IMR-90 (cell line): ENCODE measurements around the gene MBOAT1.

ENCODE experiments used
- CTCF ChIP-seq: conservative IDR thresholded peaks from 2 replicates; pipeline ENCODE4 v1.5.1; 2012; ENCODE audit warnings: mild to moderate bottlenecking, low read depth, low read length, improper control_type of control experiment
- ELK1 ChIP-seq: fragments of 150-350 bp; IDR thresholded peaks from 2 replicates; pipeline ENCODE4 v1.6.1; 2016; ENCODE audit warnings: low read depth, mild to moderate bottlenecking, low read length, moderate library complexity, borderline replicate concordance
- NFE2L2 ChIP-seq: fragments of 150-350 bp; IDR thresholded peaks from 2 replicates; pipeline ENCODE4 v1.6.1; 2016; ENCODE audit warnings: low read depth, mild to moderate bottlenecking, low read length
- POLR2A ChIP-seq: IDR thresholded peaks from 2 replicates; pipeline ENCODE4 v1.6.1; 2012; ENCODE audit warnings: mild to moderate bottlenecking, low read depth, low read length
- RAD21 ChIP-seq: IDR thresholded peaks from 2 replicates; pipeline ENCODE4 v1.6.1; 2012; ENCODE audit warnings: low read length, improper control_type of control experiment
- SMC3 ChIP-seq: fragments of 150-350 bp; IDR thresholded peaks from 2 replicates; pipeline ENCODE4 v1.6.1; 2016; ENCODE audit warnings: low read depth, mild to moderate bottlenecking, antibody characterized with exemption, low read length, moderate library complexity
- USF2 ChIP-seq: fragments of 150-350 bp; IDR thresholded peaks from 2 replicates; pipeline ENCODE4 v1.6.1; 2017; ENCODE audit warnings: mild to moderate bottlenecking, antibody characterized with exemption, low read length, low read depth

DNA sequence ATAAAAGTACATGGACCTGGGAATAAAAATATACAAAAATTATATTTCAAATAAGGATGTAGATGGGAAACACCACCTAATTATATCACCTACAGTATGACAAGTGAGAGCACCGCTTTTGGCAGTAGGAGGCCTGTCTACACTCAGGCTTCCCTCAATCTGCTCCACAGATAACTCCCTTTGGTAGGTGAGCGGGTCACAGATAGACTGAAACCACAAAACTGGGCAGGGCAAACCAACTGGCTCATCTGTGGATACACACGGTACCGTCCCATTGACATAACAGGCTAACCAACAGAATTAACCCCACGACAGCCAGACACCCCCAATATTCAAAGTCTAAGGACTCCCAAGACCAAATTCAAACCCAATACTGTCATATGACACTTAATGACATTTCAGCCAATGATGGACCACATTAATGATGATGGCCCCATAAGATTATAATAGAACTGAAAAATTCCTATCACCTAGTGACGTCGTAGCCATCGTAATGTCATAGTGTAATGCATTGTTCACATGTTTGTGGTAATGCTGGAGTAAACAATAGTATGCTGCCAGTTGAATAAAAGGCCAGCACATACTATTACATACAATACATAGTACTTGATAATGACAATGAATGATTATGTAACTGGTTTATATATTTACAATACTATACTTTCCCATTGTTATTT is 109.7 kb downstream of the MBOAT1 start:
- TF ChIP-seq CTCF (no peak), ELK1 (no peak), SMC3 (no peak), NFE2L2 (no peak), USF2 (no peak), RAD21 (no peak), POLR2A (no peak)
